Suppressor macrophage (primary cell): ENCODE measurements around the gene PDE6A.

Experiments
- DNase-seq, 4 experiments: peaks; one replicate each; pipeline ENCODE4 v3.0.0-alpha.2; 2020 to 2022

PDE6A gene

DNA sequence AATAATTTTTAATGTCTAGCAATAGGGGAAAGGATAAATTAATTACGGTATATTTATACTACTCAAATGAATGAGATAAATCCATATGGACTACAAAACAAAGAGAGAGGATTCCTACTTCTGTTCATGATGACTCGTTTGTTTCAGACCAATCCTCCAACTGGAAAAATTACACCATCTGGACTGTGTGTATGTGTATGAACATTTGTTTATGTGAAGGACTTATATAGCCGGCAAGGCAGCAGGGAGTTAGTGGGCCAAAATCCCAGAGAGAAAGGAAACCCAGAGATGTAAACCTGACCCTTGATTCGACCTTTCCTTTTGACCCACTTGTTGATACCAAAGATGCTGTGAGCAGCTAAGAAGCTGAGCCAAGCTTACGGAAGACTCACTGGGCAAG is 20.1 kb downstream of the PDE6A start:
- DNase-seq = no peak

DNA sequence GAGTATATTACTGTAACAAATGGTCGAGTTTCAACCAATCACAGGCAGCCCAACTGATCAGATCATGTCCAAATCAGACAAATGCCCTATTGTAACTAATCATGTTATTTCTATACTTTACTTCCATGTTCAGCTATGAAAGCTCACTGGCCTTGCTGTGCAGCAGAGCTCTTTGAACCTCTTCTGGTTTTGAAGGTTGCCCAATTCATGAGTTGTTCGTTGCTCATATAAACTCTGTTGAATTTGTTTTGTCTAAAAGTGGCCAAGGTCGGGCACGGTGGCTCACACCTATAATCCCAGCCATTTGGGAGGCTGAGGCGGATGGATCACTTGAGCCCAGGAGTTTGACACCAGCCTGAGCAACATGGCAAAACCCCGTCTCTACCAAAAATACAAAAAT is 21.6 kb downstream of the PDE6A start:
- DNase-seq = no peak

DNA sequence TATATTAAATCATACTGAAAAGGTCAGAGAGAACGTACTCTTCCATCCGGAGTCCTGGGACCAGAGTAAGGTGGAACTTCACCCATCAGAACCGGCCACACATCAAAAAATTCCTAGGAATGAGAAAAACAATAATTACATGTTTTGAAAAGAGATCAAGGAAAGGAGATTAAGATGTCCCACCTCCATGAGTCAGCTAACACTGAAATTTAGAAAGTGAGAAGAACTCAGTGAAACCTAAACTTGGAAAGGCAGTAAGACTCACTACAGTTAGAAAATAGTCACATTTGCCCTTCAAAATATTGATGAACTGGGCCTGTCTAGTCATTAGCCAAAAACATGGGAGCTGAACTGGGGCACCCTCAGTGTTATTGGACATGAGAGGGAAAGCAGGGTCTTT is 23.0 kb downstream of the PDE6A start:
- DNase-seq = no peak

DNA sequence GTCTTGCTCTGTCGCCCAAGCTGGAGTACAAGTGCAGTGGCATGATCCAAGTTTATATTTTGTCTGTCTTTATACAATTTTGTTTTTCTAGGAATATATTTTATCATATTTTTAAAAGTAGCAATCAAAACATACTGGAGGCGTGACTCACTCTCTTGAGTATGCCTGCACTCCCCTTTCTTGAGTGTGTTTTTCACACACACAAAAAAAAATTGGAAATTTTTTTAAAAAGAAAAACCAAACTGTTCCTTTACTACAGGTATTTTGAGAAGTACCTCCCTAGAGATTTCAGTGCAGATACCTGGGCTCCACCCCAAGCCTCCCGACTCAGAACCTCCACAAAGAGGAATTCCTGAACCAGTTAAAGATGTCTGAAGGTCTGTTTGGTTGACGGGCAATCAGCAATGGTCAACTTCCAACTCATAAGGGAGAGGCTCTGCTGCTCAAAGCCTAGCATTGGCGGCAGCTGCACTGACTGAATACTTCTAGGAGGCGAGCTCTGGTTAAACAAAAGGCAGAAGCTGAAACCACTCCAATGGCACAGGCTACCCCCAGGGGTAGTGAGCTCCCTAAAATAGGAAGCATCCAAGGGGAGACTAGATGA is 27.4 kb downstream of the PDE6A start:
- no peak for DNase-seq

DNA sequence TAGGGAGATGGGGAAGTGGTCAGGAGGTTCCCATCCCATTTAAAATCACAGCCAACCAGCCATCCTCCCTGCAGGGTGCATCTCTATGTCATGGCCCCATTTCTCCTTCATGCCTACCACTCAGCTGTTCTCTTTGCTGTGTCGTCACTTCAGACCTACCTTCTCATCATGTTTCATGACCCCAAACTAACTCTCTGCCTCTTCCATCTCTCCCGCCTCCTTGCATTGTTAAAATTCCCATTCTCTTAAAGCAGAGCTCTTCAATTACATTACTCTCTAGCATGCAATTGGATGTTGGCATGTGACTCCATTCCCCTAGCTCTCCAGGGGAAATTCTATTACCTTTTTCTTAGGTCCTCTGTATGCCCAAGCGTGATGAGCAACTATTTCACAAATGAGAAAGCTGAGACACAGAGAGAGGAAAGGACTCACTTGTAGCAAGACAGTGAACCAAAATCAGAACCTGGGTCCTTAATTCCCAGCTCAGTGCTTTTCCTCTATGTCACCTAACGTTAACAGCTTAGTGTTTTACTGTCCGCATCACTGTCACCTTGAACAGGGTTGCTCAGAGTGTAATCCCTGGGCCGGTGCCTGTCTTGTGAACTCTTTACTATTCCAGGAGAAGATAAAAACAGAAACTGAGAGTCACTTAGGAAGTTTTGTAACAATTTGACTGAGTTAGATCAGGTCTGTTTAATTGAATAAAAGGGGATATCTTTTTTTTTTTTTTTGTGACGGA is 28.1 kb downstream of the PDE6A start:
- DNase-seq = no peak

DNA sequence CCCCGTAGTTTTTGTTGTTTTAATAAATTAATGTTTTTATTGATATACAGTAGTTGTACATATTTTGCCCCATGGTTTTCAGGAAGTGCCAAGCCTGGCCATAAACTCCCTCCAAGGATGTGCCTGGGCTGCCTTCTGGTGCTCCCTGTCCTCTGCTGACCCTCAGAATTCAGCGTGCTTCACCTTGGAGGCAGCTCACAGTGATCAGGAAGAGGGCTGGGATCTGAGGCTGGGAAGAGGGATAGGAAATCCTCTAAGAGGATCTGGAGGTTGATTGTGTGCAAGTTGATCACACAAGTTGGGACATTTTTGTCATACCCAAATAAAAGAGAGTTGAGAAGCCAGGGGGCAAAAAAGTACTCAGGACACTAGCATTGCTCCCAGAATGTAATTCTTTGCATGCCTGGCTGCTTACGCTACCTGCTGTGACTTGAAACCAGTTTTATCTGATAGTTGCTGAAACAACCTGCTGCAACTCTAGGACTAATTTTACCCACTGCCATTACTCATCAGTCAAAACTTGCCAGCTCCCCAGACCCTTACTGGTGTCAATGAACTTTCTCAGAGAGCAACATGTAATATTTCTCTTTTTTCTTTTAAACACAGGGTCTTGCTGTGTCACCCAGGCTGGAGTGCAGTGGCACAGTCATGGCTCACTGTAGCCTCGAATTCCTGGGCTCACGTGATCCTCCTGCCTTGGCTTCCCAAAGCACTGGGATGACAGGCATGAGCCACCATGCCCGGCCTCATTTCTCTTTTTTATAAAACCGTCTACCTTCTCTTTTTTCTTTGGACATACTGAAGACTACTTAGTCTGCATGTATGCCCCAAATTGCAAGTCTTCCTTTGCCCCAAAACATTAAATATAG is 29.0 kb downstream of the PDE6A start:
- no peak for DNase-seq

DNA sequence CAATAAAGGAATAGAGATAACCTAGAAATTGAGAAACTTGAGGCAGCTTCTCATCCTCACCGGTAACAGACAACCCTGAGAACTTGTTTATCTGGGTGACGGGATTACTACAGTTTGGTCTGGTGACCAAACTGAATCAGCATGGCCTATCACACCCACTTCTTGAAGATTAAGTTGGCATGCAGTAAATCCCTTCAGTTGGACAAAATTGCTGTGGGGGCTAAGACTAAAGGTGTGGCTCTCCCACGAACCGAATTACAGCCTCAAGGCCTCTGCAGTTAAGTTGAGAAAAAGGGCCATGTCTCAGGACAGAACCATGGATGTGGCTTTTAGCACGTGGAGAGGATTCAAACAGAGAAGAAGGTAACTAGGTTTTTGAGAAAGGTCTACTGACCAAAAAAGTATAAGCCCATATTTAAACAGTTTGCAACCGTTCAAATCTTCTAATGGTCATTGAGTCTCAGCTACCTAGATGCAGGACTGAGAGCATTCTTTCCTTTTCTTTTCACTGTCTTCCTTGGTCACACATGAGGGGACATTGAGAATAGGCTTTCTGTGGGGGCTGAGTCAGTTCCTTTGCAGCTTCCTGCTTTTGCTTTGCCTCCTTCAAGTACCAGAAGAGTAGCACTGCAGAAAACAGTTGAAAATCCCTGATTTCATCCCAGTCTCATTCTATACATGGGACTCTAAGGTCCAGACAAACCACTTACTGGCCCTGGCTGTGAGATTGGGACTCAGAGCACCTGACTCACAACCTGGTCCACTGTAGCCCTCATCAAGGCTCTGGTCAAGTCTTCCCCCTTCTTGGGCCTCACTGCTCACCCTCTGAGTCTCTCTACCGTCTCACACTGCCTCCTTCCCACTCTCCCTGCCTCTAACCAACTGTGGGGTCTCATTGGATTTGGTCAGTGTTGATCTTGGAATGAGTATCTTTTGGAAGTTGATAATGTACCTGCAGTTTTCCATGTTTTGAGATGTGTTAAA is 30.9 kb downstream of the PDE6A start:
- DNase-seq = peak in 3 of 4 experiments; percentile 16 to 30 (median 22)

DNA sequence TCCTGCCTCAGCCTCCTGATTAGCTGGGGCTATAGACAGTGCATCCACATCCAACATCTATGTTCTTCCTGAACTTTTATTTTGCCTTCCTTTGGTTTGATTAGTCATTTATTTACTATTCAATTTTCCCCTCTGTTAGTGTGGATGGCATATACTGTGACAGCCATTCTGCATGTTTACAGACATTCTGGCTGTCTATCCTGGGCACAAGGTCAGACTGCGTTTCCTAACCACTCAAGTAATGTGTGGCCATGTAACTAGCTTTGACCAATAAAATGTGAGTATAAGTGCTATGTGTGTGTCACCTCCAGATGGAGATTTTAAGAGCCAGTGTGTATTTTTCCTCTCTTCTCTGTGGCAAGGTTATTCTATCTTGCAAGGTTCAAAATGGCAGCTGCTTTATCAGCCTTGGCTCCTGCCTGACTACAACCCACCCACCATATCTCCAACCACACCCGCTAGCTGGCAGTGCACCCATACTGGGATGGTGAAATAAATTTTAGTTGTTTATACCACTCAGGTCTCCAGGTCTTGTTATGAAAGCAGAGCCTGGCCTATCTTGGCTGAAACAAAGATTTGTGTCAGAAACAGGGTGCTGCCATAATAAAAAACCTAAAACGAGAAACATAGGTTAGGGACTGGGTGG is 32.2 kb downstream of the PDE6A start:
- DNase-seq = no peak

DNA sequence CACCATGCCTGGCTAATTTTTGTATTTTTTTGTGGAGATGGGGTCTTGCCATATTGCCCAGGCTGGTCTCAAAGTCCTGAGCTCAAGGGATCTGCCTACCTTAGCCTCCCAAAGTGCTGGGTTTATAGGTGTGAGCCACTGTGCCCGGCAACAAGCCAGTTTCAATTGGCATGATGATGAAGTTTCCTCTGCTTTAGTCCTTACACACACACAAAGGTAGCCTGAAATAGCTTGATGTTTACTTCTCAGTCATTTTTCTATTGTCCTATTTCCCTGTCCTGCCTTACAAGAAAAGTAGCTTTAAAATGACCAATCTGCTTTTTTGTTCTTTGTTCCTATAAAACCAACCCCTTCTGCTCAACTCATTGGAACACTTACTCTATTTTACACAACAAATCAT is 33.6 kb downstream of the PDE6A start:
- DNase-seq = no peak

DNA sequence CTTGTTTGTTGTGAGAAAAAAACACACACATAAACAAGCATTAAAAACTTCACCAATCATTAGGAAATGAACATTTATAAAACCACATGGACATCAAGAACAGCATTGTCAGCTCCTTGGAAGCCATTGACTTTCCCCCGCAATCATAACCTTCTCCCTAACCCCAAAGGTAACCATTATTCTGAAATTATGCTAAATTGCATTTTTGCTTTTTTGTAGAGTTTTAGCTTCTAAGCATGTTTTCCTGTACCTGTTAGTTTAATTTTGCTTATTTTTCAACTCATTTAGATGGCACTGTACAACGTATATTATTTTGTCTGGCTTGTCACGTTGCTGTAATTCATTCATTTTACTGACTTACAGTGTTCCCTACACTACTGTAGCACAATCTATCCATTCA is 36.8 kb downstream of the PDE6A start:
- DNase-seq = no peak

DNA sequence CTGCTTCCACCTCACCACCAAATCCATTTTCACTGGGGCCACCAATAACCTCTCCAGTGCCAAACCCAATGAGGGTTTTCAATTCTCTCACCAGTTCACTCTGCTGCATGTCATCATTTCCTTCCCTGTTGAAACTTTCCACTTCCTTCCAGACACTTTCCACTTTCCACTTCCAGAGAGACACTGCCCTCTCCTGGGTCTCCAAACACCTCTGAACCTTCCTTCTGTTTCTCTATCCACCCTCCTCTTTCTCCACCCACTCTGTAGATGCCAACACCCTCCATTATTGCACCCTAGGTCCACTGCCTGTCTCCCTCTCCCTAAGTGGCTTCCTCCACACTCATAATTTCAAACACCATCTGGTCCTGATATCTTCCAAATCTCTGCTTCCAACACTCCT is 39.6 kb downstream of the PDE6A start:
- peak in 2 of 4 experiments; percentile 9 to 10 for DNase-seq

DNA sequence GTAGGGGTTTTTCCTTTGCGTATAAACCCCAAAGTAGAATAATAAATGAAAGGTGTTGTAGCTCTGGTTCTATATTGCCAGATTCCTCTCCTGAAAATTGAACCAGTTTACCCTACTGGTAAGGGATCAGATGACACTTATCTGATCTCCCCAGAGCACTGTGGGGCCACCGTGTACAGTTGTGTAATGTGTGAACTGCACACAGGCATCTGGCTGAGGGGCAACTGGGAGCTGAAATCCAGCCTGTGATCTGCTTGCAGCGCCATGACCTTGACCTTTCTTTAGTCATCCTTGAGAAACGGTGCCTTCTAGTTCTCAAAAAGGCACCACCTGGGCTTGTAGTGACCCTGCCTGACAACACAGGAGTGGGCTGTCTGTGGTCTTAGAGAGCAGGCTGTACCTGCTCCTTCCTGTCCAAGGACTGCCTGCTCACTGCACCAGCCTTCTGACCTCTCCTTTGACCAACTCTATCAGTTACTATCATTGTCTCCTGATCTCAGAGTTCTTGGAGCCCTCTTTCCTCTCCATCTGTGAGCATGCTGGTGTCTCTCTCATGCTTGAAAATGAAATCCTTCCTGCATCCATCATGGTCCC is 40.2 kb downstream of the PDE6A start:
- DNase-seq = no peak

DNA sequence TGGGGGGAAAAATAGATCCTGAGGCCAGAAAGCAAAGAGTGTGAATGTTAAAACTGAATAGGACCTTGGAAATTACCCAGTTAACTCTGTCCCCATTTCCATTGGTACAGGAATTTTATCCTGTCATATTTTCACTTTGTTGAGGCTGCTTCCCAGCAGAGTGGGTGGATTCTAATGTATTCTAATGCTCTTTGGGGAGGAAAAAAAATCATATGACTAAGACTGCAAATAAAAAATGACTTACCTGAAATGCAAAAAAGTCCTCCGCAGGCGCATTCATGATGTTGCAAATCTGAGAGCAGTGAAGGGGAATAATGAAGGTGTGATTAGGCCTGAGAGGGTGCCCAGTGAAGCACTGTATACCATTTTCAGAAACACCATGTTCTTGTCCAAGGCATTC is 41.2 kb downstream of the PDE6A start:
- no peak for DNase-seq

DNA sequence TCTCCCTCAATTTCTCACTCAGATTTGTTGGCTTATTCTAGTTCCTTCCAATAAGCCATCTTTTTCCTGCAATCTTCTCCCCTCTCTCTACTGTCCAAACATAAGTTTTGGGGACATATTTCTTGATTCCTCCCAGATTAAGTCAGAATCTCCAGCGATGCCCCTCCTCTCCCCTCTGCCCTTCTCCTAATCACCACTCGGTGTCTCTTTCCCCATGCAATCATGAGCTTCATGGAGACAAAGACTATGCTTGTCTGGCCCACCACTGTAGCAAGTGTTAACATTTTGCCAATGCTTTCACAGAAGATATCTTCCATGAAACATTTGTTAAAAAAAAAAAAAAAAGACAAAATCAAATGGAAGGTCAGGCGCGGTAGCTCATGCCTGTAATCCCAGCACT is 42.4 kb downstream of the PDE6A start:
- no peak for DNase-seq

DNA sequence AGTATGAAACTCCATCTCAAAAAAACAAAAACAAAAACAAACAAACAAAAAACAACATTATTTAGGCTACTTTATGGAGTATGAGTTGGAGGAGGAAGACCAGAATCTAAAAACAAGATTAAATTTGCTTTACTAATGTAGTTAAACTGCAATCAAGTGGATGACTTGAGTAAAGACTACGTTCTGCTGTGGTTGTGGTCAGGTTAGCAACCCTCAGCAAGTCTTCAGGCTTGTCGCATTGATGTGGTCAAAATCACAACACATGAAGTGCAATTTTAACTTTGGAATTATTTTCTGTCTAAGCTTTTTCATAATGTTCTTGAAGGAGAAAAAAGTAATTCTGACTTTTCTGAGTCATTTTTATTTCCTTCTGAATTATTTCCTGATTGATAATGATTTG is 43.1 kb downstream of the PDE6A start:
- no peak for DNase-seq

DNA sequence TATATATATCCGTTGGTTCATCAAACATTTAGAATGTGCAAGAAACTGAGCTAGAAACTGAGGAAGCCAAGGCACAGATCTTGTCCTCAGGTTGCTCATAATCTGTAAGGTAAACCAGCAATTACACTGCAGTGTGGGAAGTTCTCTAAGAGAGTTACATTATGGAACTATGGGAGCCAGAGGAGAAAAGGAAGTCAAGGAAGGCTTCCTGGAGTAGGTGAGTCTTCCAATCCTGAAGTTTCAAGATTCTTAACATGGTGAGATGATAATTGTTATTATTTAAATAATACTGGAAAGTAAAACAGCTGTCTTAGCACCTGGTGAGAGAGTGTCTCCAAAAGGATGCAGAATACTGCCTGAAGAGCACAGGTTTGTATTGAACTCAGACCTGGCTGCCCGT is 44.2 kb downstream of the PDE6A start:
- DNase-seq = no peak

DNA sequence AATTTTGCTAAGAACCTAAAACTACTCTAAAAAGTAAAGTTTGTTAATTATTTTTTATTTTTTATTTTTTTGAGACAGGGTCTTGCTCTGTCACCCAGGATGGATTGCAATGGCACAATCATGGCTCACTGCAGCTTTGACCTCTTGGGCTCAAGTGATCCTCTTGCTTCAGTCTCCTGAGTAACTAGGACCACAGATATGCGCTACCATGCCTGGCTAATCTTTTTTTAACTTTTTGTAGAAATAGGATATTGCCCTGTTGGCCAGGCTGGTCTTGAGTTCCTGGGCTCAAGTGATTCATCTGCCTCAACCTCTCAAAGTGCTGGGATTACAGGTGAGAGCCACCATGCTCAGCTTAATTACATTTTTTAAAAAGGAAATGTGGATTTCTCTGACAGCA is 45.8 kb downstream of the PDE6A start:
- DNase-seq = no peak

DNA sequence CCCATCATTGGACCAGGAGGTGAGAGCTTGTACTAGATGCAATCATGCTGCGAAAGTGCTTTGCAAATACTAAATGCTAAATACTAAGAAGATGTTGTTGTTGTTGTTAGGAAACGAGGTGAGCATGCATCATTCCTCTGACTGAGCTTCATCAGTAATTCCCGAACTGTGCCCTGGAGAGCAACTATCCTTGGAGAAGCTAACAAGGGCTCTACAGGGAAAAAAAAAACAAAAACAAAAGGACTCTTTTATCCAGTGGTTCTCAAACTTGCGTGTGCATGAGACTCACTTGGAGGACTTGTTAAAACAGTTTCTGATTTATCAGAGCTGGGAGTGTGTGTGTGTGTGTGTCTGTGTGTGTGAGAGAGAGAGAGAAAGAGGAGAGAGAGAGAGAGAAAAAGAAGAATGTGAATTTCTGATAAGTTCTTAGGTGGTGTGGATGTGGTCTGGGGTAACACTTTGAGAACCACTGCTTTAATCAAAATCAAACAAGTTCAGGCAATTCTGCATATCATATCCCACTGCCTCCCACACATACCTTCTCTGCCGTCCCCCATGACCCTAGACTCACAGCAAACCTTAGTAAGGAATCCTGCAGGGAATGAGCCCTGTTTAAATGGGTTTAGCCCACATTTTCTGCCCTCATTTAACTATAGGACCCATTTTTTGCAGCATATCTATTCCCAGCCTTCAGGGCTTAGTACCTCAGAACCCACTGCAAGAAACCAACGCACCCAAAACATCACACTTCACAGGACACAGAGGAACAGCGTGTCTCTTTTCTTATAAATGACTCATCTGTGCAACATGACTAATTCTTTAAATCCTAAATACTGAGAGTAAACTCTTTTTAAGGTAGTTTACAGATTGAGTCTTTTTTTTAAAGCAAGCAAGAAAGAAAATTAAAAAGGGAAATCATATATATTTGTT is 48.9 kb downstream of the PDE6A start:
- no peak for DNase-seq

DNA sequence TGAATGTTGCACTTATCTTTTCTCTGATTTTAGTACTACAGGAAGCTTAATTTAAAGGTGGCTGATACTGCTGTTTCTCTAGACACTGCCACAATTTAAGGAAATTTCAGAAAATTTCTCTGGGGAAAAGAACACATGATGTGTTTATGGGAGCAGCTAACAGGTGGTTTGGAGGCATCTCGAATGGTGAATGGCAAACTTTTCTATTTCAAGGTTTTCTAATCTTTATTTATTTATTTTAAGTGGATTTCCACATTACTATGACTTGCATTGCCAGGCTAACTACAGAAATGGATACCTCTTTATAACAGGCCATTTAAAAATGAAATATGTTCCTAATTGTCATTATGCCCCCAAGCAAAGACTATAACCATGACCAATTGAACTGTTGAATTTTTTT is 50.4 kb downstream of the PDE6A start:
- no peak for DNase-seq

DNA sequence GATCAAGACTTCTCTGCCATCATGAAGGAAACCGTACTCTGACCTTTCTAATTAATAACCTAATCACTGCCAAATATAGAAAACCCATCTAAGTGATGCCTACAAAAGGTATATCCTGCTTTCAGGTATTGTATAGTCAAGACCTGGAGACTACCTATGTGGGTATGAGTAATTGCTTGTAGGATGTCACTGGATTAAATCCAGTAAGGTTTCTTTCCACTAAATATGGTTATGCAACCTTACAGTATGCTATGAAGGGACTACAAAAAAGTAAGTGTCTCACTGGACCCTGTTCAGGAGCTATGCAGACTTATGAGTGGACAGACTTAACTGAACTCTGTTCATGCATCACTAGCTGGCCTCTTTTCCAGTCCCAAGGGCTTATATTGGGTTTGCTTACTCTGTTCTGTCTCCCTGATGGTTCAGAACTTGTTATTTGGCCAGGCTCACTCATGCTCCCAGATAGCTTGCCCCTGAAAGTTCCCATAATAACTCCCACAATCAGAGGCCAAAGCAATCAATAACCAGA is 51.1 kb downstream of the PDE6A start:
- DNase-seq = no peak
